ENCODE results near the gene ZCCHC14.
"Not testable (repeated sequence)": the region's sequence is repeated elsewhere in the genome, so short reads cannot be mapped to it uniquely, and the experiment has no call there.

ZCCHC14 gene

DNA sequence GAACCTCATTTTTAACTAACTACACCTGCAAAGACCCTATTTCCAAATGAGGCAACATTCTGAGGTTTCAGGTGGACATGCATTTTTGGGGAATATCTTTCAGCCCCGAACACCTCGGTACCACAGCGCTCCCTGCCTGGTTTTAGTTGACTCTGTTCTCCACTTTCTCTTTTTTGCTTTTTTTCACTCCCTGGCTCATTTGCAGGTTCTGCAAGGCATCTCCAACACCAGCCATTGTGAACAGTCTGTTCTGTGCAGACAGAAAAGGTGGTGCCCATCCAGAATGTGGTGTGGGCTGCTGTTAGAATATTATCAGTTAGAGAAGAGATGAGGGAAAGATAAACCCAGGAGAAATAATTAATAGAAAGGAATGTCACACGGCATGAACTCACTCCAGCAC is 32.5 kb upstream of the ZCCHC14 start:
- Histone ChIP-seq H3K4me2 (ENCODE audit: low read length) (no peak overlapping the region), H4K20me1 (ENCODE audit: control insufficient read depth, insufficient read depth, low read depth, low read length) (no peaks in the 10 kb centered on the region), H3K79me2 (ENCODE audit: control insufficient read depth, low read length) (no peaks in the 10 kb centered on the region), H3K4me3 (ENCODE audit: low read length) (no peak overlapping the region), H3K9me2 (replicated peaks; ENCODE audit: control insufficient read depth, low read length) (no peaks in the 10 kb centered on the region), H3F3A (ENCODE audit: control insufficient read depth, insufficient read depth) (no peaks in the 10 kb centered on the region), H3K4me1 (ENCODE audit: control insufficient read depth, low read length) (no peaks in the 10 kb centered on the region), H3K36me3 (ENCODE audit: control insufficient read depth, low read length) (no peaks in the 10 kb centered on the region), H3K27me3 (ENCODE audit: control insufficient read depth, low read length) (peaks cover 6% of the 10 kb centered on the region), H3K9me3 (ENCODE audit: control insufficient read depth, insufficient read depth, low read length) (no peaks in the 10 kb centered on the region), H3K27ac (ENCODE audit: low read depth, low read length) (no peak overlapping the region)
- no peak for TF ChIP-seq EZH2phosphoT487 (IDR thresholded peaks at IDR 0.05; ENCODE audit: borderline replicate concordance, low read length)
- TF ChIP-seq, protein P1, sequence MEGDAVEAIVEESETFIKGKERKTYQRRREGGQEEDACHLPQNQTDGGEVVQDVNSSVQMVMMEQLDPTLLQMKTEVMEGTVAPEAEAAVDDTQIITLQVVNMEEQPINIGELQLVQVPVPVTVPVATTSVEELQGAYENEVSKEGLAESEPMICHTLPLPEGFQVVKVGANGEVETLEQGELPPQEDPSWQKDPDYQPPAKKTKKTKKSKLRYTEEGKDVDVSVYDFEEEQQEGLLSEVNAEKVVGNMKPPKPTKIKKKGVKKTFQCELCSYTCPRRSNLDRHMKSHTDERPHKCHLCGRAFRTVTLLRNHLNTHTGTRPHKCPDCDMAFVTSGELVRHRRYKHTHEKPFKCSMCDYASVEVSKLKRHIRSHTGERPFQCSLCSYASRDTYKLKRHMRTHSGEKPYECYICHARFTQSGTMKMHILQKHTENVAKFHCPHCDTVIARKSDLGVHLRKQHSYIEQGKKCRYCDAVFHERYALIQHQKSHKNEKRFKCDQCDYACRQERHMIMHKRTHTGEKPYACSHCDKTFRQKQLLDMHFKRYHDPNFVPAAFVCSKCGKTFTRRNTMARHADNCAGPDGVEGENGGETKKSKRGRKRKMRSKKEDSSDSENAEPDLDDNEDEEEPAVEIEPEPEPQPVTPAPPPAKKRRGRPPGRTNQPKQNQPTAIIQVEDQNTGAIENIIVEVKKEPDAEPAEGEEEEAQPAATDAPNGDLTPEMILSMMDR (IDR thresholded peaks at IDR 0.05; ENCODE audit: low read depth, low read length, poor library complexity, severe bottlenecking), result no peak

DNA sequence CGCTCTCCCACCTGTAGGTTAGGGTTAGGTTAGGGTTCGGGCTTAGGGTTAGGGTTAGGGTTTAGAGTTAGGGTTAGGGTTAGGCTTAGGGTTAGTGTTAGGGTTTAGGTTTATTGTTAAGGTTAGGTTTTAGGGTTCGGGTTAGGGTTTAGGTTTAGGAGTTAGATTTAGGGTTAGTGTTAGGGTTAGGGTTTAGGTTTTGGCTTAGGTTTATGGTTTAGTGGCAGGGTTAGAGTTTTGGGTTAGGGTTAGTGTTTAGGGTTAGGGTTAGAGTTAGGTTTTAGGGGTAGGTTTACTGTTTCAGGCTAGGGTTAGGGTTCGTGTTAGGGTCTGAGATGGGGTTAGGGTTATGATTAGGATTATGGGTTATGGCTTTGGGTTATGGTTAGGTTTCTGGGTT is 31.6 kb upstream of the ZCCHC14 start:
- Histone ChIP-seq H3K9me3 (ENCODE audit: control insufficient read depth, insufficient read depth, low read length) (no peaks in the 10 kb centered on the region), H4K20me1 (ENCODE audit: control insufficient read depth, insufficient read depth, low read depth, low read length) (no peaks in the 10 kb centered on the region), H3F3A (ENCODE audit: control insufficient read depth, insufficient read depth) (no peaks in the 10 kb centered on the region), H3K27me3 (ENCODE audit: control insufficient read depth, low read length) (peaks cover 8% of the 10 kb centered on the region), H3K4me2 (ENCODE audit: low read length) (no peak overlapping the region), H3K27ac (ENCODE audit: low read depth, low read length) (no peak overlapping the region), H3K4me3 (ENCODE audit: low read length) (no peak overlapping the region), H3K79me2 (ENCODE audit: control insufficient read depth, low read length) (no peaks in the 10 kb centered on the region), H3K9me2 (replicated peaks; ENCODE audit: control insufficient read depth, low read length) (no peaks in the 10 kb centered on the region), H3K36me3 (ENCODE audit: control insufficient read depth, low read length) (no peaks in the 10 kb centered on the region), H3K4me1 (ENCODE audit: control insufficient read depth, low read length) (no peaks in the 10 kb centered on the region)
- TF ChIP-seq EZH2phosphoT487 (IDR thresholded peaks at IDR 0.05; ENCODE audit: borderline replicate concordance, low read length), result no peak
- TF ChIP-seq, protein P1 (IDR thresholded peaks at IDR 0.05; ENCODE audit: low read depth, low read length, poor library complexity, severe bottlenecking), result no peak

DNA sequence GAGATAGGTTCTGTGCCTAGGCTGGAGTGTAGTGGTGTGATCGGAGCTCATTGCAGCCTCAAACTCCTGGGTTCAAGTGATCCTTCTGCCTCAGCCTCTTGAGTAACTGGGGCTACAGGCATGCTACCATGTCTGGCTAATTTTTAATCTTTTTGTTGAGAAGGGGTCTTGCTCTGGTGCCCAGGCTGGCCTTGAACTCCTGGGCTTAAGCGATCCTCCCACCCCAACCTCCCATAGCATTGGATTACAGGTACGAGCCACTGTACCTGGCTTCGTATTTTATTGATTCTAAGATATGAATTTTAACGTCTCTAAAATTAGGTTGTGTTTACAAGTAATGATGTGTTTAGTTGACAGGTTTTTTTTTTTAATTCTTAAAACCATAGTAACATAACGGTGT is 30.8 kb upstream of the ZCCHC14 start:
- H4K20me1 ChIP-seq (ENCODE audit: control insufficient read depth, insufficient read depth, low read depth, low read length); H3K9me2 ChIP-seq (replicated peaks; ENCODE audit: control insufficient read depth, low read length); H3K4me3 ChIP-seq (ENCODE audit: low read length); H3K9me3 ChIP-seq (ENCODE audit: control insufficient read depth, insufficient read depth, low read length); H3K4me2 ChIP-seq (ENCODE audit: low read length); H3K4me1 ChIP-seq (ENCODE audit: control insufficient read depth, low read length); H3K79me2 ChIP-seq (ENCODE audit: control insufficient read depth, low read length); H3K27me3 ChIP-seq (ENCODE audit: control insufficient read depth, low read length); H3K36me3 ChIP-seq (ENCODE audit: control insufficient read depth, low read length); H3F3A ChIP-seq (ENCODE audit: control insufficient read depth, insufficient read depth); H3K27ac ChIP-seq (ENCODE audit: low read depth, low read length): not testable (repeated sequence)

DNA sequence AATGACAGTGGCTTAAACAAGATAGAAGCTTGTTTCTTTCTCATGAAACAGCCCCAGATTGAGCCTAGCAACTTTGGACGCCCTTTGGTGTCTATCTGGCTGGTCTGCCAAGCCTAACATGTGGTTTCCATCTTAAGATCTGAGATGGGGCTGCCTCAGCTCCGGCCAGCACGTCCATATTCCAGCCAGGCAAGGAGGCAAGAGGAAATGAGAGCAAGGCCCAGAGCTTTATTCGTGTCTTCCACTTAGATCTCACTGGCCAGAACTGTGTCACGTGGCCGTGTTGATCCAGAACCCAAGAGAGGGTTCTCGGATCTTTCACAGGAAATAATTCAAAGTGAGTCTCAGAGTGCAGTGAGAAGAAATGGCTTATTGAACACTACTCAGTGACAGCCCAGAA is 28.9 kb upstream of the ZCCHC14 start:
- not testable (repeated sequence) for H3K9me2 ChIP-seq (replicated peaks; ENCODE audit: control insufficient read depth, low read length); H3K4me1 ChIP-seq (ENCODE audit: control insufficient read depth, low read length); H3K4me3 ChIP-seq (ENCODE audit: low read length); H3K27ac ChIP-seq (ENCODE audit: low read depth, low read length); H3F3A ChIP-seq (ENCODE audit: control insufficient read depth, insufficient read depth); H3K9me3 ChIP-seq (ENCODE audit: control insufficient read depth, insufficient read depth, low read length); H3K4me2 ChIP-seq (ENCODE audit: low read length); H3K27me3 ChIP-seq (ENCODE audit: control insufficient read depth, low read length); H3K79me2 ChIP-seq (ENCODE audit: control insufficient read depth, low read length); H3K36me3 ChIP-seq (ENCODE audit: control insufficient read depth, low read length); H4K20me1 ChIP-seq (ENCODE audit: control insufficient read depth, insufficient read depth, low read depth, low read length)

DNA sequence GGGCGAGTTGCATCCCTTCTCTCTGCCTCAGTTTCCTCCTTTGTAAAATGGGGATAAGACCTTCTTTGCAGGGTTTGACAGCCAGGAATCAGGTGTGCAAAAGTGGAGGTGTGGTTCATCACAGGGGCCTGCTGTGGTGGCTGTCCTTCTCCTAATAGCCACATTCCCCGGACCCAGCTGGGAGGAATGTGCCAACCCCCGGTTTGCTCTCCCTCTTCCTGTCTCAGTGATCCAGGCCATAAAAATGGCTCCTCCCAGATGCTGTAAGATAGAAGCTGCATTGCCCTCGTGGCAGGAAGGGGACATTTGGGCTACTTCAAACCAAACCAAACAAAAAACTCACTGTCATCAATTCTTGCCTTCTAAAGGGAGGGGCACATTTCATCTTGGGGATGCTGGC is 26.3 kb upstream of the ZCCHC14 start:
- H3K9me3 ChIP-seq (ENCODE audit: control insufficient read depth, insufficient read depth, low read length); H3K4me2 ChIP-seq (ENCODE audit: low read length); H3K79me2 ChIP-seq (ENCODE audit: control insufficient read depth, low read length); H3K27me3 ChIP-seq (ENCODE audit: control insufficient read depth, low read length); H3K27ac ChIP-seq (ENCODE audit: low read depth, low read length); H3F3A ChIP-seq (ENCODE audit: control insufficient read depth, insufficient read depth); H3K4me1 ChIP-seq (ENCODE audit: control insufficient read depth, low read length); H3K9me2 ChIP-seq (replicated peaks; ENCODE audit: control insufficient read depth, low read length); H3K4me3 ChIP-seq (ENCODE audit: low read length); H3K36me3 ChIP-seq (ENCODE audit: control insufficient read depth, low read length); H4K20me1 ChIP-seq (ENCODE audit: control insufficient read depth, insufficient read depth, low read depth, low read length): not testable (repeated sequence)

DNA sequence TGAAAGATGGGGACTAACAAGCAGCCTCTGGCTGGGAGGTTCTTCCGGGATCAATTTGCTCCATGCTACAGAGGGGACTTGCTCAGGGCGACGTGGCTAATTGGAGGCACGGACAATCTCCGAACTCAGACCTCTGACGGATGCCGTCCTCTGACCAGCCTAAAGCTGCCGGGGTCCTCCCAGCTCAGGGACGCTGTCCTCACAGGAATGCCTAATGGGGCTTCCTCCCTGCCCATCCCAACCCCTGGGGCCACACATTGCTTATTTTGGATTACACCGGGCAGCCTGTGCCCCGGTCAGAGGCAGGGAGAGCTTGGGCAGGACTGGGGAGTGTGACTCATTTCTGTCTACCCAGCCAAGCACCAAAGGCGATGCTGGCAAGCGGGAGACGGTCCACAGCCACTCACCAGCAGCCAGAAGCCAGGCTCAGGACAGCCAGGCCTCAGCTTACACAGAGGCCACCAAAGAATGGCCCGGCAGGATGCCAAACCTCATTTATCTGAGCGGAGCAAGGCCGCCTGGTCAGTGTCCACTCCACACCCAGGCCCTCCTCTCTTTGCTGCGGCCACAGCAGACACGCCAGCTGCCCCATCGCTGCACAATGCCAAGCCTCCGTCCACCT is 25.7 kb upstream of the ZCCHC14 start:
- not testable (repeated sequence) for H3K79me2 ChIP-seq (ENCODE audit: control insufficient read depth, low read length); H3K27me3 ChIP-seq (ENCODE audit: control insufficient read depth, low read length); H3F3A ChIP-seq (ENCODE audit: control insufficient read depth, insufficient read depth); H3K4me3 ChIP-seq (ENCODE audit: low read length); H4K20me1 ChIP-seq (ENCODE audit: control insufficient read depth, insufficient read depth, low read depth, low read length); H3K9me3 ChIP-seq (ENCODE audit: control insufficient read depth, insufficient read depth, low read length); H3K27ac ChIP-seq (ENCODE audit: low read depth, low read length); H3K36me3 ChIP-seq (ENCODE audit: control insufficient read depth, low read length); H3K4me2 ChIP-seq (ENCODE audit: low read length); H3K4me1 ChIP-seq (ENCODE audit: control insufficient read depth, low read length); H3K9me2 ChIP-seq (replicated peaks; ENCODE audit: control insufficient read depth, low read length)

All from DOHH2 (cell line).